Esophagus (tissue), 2 donors: ENCODE measurements around the gene MMP24OS. TPM values are rescaled to one million over a fixed set of nuclear protein-coding genes. Genes with fewer than 3 reads are reported as not detected.

Experiments used
- H3K27ac ChIP-seq, 2 donors: one replicate each; pipeline ENCODE4 v1.5.1; 2013; ENCODE audit warnings: low read depth in 2 of 2, mild to moderate bottlenecking in 2 of 2, inconsistent platforms in 1 of 2, low read length in 1 of 2, moderate library complexity in 1 of 2
- H3K27me3 ChIP-seq, 2 donors: one replicate each; pipeline ENCODE4 v1.6.1; 2013; ENCODE audit warnings: low read length in 2 of 2, control low read depth in 1 of 2, mild to moderate bottlenecking in 1 of 2; ENCODE audit not compliant: insufficient read depth in 2 of 2, control insufficient read depth in 1 of 2
- H3K36me3 ChIP-seq, 2 donors: one replicate each; pipeline ENCODE4 v1.6.1; 2013; ENCODE audit warnings: low read length in 1 of 2; ENCODE audit not compliant: control insufficient read depth in 2 of 2, insufficient read depth in 2 of 2
- H3K4me1 ChIP-seq, 2 donors: one replicate each; pipeline ENCODE4 v1.6.1; 2013; ENCODE audit warnings: low read length in 1 of 2; ENCODE audit not compliant: control insufficient read depth in 2 of 2, insufficient read depth in 2 of 2
- H3K4me3 ChIP-seq, 2 donors: one replicate each; pipeline ENCODE4 v1.5.1; 2013; ENCODE audit warnings: low read length in 2 of 2, mild to moderate bottlenecking in 2 of 2, low read depth in 1 of 2, moderate library complexity in 1 of 2
- H3K9me3 ChIP-seq, 2 donors: one replicate each; pipeline ENCODE4 v1.6.1; 2013; ENCODE audit warnings: mild to moderate bottlenecking in 2 of 2, low read depth in 1 of 2, low read length in 1 of 2, moderate library complexity in 1 of 2; ENCODE audit not compliant: control insufficient read depth in 2 of 2, insufficient read depth in 1 of 2
- WGBS, 2 donors: extraction: QIAGEN DNeasy Blood & Tissue Kit; methylation state at CpG; one replicate each; pipeline ENCODE4 v1.1.7; 2013; 5-methylcytosine and 5-hydroxymethylcytosine counted together
- polyA plus RNA-seq, 2 donors: library from polyadenylated mRNA; stranded (reverse); fragments of 200-250 nt; gene quantifications; one replicate each; pipeline ENCODE4 v1.2.3, GENCODE V29; 2013
- donor health status: healthy with polysubstance abuse.
- donor health status: Bipolar disorder and iron deficiency.

Gene MMP24OS
- polyA plus RNA-seq, 2 donors = 25.7 to 52.2 TPM

DNA sequence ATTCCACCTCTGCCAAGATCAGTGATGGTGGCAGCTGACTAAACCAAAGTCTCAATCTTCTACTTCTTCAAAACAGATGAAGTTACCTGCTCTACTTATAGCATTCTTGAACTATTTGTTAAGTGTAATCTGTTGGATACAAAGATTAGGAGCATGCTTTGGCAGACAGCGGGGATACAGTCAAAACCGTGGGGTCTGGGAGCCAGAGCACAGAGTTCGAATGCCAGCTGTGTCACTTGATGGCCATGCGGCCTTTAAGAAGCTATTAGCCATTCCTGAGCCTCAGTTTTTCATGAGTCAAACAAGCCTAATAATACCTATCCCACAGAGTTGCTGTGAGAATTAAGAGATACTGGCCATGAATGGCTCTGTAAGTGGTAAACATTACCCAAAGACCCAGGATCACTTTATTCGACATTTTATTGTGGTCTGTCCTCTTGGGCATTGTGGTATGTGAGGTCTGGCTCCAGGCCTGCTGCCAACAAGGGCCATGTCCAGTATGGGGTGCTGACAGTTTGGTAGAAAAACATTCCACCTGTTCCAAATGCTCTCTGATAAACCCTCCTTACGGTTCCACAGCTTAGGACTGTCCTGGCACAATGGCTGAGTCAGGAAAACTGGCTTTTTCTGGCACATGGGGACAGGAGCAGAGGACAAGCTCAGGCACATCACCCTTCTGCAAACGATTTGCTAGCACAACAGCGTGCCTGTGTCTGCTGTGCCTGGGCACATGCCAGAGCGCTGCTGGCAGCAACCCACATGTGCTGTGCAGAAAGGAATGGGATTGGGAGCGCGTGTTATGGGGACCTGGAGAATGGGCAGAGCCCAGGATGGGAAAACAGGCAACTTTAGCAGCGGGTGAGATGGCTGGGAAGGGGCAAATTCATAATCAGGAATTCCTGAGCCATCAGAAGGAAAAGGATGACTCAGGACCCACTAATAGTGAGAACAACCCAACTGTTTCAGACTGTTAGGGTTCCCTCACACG lies 30.0 kb upstream of the MMP24OS start:
- peaks cover 9 to 35% of the 10 kb centered on the region in 2 donors for H3K4me1 ChIP-seq
- peak overlapping the region; percentile 92 to 93 for H3K27ac ChIP-seq
- H3K9me3 ChIP-seq = no peaks in the 10 kb centered on the region
- H3K27me3 ChIP-seq = no peaks in the 10 kb centered on the region
- WGBS, 2 donors = 48 to 64% methylated on average over 13 of the region's 13 CpGs
- H3K4me3 ChIP-seq = no peak overlapping the region
- H3K36me3 ChIP-seq = no peaks in the 10 kb centered on the region

DNA sequence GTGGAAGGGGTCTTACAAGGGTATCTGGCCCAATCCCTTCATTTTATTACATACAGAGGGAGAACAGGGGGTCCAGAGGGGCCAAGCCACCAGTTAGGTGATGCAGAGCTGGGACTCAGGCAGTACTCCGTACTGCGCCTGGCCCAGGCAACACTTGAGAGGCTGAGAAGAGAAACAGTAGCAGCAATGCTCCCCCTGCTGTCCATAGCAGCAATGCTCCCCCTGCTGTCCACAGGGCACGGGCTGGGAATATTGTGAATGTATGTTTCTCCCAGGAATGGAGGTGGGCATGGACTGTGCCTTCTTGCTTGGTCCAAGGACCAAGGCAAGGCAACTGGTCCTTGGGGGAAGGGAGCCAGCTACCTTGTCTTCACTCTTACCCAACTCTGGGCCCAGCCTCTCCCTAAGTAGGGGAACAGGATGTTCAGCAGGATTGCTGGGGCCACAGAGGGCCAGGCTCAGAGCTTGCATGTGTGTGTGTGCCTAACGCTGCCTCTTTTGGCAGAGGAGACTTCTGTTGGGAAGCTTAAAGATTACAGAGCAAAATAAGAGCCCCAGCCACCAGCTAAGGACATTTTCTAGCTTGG lies 29.1 kb upstream of the MMP24OS start:
- Histone ChIP-seq H3K27ac (peak overlapping the region; percentile 92 to 93), H3K36me3 (peaks cover 0 to 2% of the 10 kb centered on the region in 2 donors), H3K4me1 (peaks cover 9 to 35% of the 10 kb centered on the region in 2 donors), H3K27me3 (no peaks in the 10 kb centered on the region), H3K9me3 (no peaks in the 10 kb centered on the region), H3K4me3 (no peak overlapping the region)
- 42 to 45% methylated on average over 4 of the region's 4 CpGs for WGBS, 2 donors

DNA sequence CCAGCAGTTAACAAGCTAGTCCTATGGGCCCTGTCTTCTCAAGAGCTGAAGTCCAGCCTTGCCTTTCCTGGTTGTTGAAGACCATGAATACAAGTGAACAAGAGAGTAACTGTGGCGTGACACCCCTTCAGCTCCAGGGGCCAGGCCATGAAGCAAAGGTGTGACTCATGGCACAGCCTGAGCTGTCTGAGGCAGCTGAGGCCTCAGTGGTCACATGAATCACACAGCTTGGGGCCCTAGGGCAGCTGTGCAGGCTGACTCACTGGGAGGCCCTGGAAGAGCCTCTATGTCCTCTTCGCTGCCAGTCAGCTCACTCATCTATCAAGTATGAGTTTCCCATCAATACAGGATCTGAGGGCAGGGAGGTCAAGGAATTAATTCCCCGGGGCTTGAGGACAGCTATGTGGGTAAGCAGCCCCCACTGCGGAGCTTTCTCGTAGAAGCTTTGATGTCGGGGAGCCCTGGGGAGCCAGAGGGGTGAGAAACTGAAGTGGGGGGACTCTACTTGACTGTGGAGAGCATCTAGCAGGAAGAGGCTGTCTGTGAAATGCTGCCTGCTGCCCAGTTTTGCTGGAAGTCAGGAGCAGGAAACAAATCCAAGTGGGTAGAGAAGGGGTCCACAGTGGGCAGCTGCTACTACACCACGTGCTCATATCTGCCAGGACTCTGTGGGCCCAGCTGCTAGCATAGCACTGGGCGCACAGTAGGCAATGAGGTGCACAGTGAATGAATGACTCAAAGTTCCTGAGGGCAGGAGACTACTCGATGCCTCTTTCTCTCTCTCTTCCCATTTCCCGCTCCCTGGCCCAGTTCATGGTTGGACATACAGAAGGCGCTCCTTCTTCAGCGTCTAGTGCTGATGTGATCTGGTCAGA lies 28.0 kb upstream of the MMP24OS start:
- Histone ChIP-seq H3K36me3 (peaks cover 0 to 2% of the 10 kb centered on the region in 2 donors), H3K4me3 (no peak overlapping the region), H3K27ac (peak overlapping the region; percentile 92 to 93), H3K27me3 (no peaks in the 10 kb centered on the region), H3K9me3 (no peaks in the 10 kb centered on the region), H3K4me1 (peaks cover 9 to 35% of the 10 kb centered on the region in 2 donors)
- 60 to 72% methylated on average over 12 of the region's 12 CpGs for WGBS, 2 donors

DNA sequence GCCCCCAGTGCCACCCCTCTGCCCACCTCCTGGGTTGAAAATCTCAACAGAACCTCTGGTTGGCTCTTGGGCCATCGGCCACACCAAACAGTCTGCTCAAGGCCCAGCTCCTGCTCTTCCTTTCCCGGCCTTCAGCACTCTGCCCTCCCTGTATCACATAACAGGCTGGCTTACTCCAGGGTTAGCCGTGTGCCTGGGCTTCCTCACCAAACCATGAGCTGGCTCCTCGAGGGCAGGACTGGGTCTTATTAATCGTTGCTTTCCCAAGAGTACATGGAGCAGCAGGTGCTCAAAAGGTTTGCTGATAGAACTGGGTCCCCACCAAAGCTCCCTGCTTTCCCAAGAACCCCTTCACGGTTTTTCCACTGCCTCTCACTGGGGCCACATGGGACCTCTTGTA lies 27.0 kb upstream of the MMP24OS start:
- Histone ChIP-seq H3K4me3 (no peak overlapping the region), H3K27me3 (no peaks in the 10 kb centered on the region), H3K36me3 (peaks cover 0 to 2% of the 10 kb centered on the region in 2 donors), H3K4me1 (peaks cover 9 to 35% of the 10 kb centered on the region in 2 donors), H3K27ac (peak overlapping the region; percentile 64 to 81), H3K9me3 (no peaks in the 10 kb centered on the region)
- WGBS, 2 donors = 77 to 80% methylated on average over 6 of the region's 6 CpGs

DNA sequence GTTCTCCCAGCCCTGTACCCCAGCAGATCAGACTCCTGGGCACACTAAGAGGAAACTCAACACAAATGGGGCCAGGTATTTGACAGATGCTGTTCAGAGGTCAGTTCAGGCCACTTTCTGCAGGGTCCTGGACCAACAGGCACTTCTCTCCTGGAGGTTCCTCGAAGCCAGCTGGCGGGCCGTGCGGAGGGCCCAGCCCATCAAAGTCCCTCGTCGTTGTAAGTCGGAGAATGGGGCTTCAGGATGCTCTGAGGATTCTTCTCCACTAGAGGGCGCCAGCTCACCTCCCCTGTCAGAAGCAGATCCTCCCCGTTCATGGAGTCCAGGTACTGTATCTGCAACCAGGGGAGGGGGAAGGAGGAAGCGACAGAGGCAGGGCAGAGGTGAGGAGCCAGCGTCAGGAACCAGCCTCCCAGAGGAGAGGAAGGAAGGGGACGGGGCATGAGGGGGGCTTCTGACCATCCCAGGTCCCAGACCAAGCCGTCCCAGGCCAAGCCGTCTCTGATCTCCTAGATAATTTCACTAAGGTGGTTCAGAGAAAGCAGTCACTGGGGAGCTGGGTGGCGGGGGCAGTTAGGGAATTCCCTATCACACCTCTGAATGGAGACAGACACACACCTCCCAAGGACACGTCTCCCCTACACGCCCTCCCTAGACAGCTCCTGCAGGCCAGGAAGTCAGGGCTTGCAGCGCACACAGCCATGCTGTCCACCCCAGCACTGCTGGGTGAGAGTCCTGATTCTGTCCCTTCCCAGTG lies 26.0 kb upstream of the MMP24OS start:
- 24 to 25% methylated on average over 18 of the region's 18 CpGs for WGBS, 2 donors
- Histone ChIP-seq H3K9me3 (no peaks in the 10 kb centered on the region), H3K4me3 (no peak overlapping the region), H3K4me1 (peaks cover 9 to 40% of the 10 kb centered on the region in 2 donors), H3K27me3 (no peaks in the 10 kb centered on the region), H3K36me3 (peaks cover 0 to 2% of the 10 kb centered on the region in 2 donors), H3K27ac (peak overlapping the region in 1 of 2 donors; percentile 63)

GRCh38 chr20:35303382-35303734 lies 25.4 kb upstream of the MMP24OS start:
- Histone ChIP-seq H3K4me3 (no peak overlapping the region), H3K9me3 (no peaks in the 10 kb centered on the region), H3K36me3 (peaks cover 0 to 2% of the 10 kb centered on the region in 2 donors), H3K4me1 (peaks cover 9 to 44% of the 10 kb centered on the region in 2 donors), H3K27ac (no peak overlapping the region), H3K27me3 (no peaks in the 10 kb centered on the region)
- WGBS, 2 donors = 68 to 74% methylated on average over 11 of the region's 11 CpGs

GRCh38 chr20:35302421-35303335 lies 24.8 kb upstream of the MMP24OS start:
- Histone ChIP-seq H3K27ac (no peak overlapping the region), H3K4me1 (peaks cover 7 to 41% of the 10 kb centered on the region in 2 donors), H3K36me3 (peaks cover 0 to 2% of the 10 kb centered on the region in 2 donors), H3K27me3 (no peaks in the 10 kb centered on the region), H3K9me3 (no peaks in the 10 kb centered on the region), H3K4me3 (no peak overlapping the region)
- WGBS, 2 donors = 75 to 80% methylated on average over 6 of the region's 6 CpGs

DNA sequence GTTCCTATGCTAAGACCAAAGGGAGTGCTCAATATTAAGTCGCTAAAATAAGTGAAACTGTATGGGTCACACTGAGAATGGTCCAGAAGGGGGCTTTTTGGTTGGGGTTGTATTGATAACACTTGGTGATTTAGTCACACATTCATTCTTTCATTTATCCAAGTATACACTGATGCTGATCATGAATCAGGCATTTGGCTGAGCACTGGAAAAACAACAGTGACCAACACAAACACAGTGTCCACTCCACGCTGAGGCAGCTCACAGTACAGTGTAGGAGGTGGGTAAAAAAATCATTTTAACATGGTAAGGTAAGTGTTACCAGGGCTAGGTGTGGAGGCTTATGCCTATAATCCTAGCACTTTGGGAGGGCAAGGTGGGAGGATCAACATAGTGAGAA lies 23.5 kb upstream of the MMP24OS start:
- H3K36me3 ChIP-seq = peaks cover 0 to 2% of the 10 kb centered on the region in 2 donors
- no peaks in the 10 kb centered on the region for H3K27me3 ChIP-seq
- H3K4me3 ChIP-seq = no peak overlapping the region
- no peak overlapping the region for H3K27ac ChIP-seq
- no peaks in the 10 kb centered on the region for H3K9me3 ChIP-seq
- H3K4me1 ChIP-seq = peaks cover 2 to 30% of the 10 kb centered on the region in 2 donors
- WGBS, 2 donors = 90 to 97% methylated on average over 2 of the region's 2 CpGs
